Measurements from ENCODE around the gene SMARCB1. TPM values are rescaled to one million over a fixed set of nuclear protein-coding genes. Genes with fewer than 3 reads are reported as not detected.
A peak's percentile ranks its signal among the peaks of the same experiment; 100 is the strongest.

SMARCB1 gene
- polyA plus RNA-seq, 1 of the 3 experiments (the other 2 are of a cell fraction) = 215 TPM

DNA sequence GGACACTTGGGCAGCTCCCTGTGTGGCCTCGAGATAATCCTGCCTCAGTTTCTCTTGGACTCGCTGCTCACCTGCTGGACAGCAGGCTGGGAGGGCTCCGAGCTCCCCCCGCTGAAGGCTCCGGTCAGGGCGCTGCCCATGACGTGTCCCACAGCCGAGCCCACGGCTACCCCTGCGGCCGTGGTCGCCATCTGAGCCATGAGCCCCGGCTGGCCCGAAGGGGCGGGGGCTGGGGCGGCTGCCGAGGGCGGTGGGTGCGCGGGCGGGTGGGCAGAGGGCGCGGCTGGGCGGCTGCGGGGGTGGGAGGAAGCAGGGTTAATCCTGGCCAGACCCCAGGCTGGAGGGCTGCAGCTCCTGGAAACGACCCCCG is 19.5 kb upstream of the SMARCB1 start:
- no peaks in the 10 kb centered on the region for H4K20me1 ChIP-seq (ENCODE audit: insufficient read depth)
- peak overlapping the region; percentile 95; the same call in 1 of the 2 replicates for H2AFZ ChIP-seq (ENCODE audit: low read depth)
- H3K9ac ChIP-seq = peak overlapping the region; percentile 70; the same call in 1 of the 2 replicates
- H3K4me1 ChIP-seq (ENCODE audit: control insufficient read depth in 1 of 2, insufficient read depth in 2 of 2, low read depth in 1 of 2, low read length in 1 of 2) = peaks cover 10 to 14% of the 10 kb centered on the region in 2 experiments; a peak in 3 of 4 replicates
- H3K9me3 ChIP-seq = no peaks in the 10 kb centered on the region
- no peak for DNase-seq
- H3F3A ChIP-seq (replicated peaks; ENCODE audit: insufficient read depth) = peaks cover 6% of the 10 kb centered on the region
- no peaks in the 10 kb centered on the region for H3K9me2 ChIP-seq
- H3K36me3 ChIP-seq (replicated peaks in 1 of 2; ENCODE audit: control insufficient read depth in 1 of 2, insufficient read depth in 2 of 2, low read length in 1 of 2) = no peaks in the 10 kb centered on the region
- peaks cover 11% of the 10 kb centered on the region; the same call in 1 of the 2 replicates for H3K79me2 ChIP-seq (ENCODE audit: insufficient read depth)
- ChIA-PET POLR2A (interaction anchor here (0.8 to 1.4 kb wide), 7 partner anchors 18 to 199 kb away, joined by 3 to 5 read pairs (median 3); partner anchors contain the start of gene SLC2A11), CTCF (interaction anchor here (0.7 to 14.9 kb wide), 17 partner anchors 8 to 228 kb away, joined by 3 to 277 read pairs (median 4); partner anchors contain the start of genes IGLL1, SLC2A11 and ZNF70)
- peak overlapping the region; percentile 99 for H3K4me2 ChIP-seq
- H3K27me3 ChIP-seq (ENCODE audit: insufficient read depth) = no peaks in the 10 kb centered on the region
- 50% methylated on average over 2 of the region's 27 CpGs for WGBS (ENCODE audit: low lambda C conversion rate)
- peak overlapping the region; percentile 69 for H3K4me3 ChIP-seq (ENCODE audit: low read depth in 2 of 2, low read length in 1 of 2)
- TF ChIP-seq, protein P1, sequence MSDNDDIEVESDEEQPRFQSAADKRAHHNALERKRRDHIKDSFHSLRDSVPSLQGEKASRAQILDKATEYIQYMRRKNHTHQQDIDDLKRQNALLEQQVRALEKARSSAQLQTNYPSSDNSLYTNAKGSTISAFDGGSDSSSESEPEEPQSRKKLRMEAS (IDR thresholded peaks at IDR 0.05; ENCODE audit: low read depth) = no peak
- no peak for TF ChIP-seq SIN3A (IDR thresholded peaks at IDR 0.05; ENCODE audit: borderline replicate concordance, low read depth, low read length)
- TF ChIP-seq JUND (IDR thresholded peaks at IDR 0.05) = no peak
- TF ChIP-seq MEF2A (IDR thresholded peaks at IDR 0.05; ENCODE audit: borderline replicate concordance, low read depth) = no peak
- no peak for TF ChIP-seq POLR2AphosphoS5 (IDR thresholded peaks at IDR 0.05; ENCODE audit: low read depth, low read length)
- no peak for TF ChIP-seq TAF1 (IDR thresholded peaks at IDR 0.05; ENCODE audit: borderline replicate concordance, low read depth, low read length)
- no peak for TF ChIP-seq YY1 (IDR thresholded peaks at IDR 0.05; ENCODE audit: low read depth)
- TF ChIP-seq FOXJ3 (CRISPR knock-in tag; IDR thresholded peaks at IDR 0.05) = no peak
- no peak for TF ChIP-seq TCF12 (IDR thresholded peaks at IDR 0.05)
- no peak for TF ChIP-seq FOXM1 (IDR thresholded peaks at IDR 0.05; ENCODE audit: low read depth)
- TF ChIP-seq, protein P2, sequence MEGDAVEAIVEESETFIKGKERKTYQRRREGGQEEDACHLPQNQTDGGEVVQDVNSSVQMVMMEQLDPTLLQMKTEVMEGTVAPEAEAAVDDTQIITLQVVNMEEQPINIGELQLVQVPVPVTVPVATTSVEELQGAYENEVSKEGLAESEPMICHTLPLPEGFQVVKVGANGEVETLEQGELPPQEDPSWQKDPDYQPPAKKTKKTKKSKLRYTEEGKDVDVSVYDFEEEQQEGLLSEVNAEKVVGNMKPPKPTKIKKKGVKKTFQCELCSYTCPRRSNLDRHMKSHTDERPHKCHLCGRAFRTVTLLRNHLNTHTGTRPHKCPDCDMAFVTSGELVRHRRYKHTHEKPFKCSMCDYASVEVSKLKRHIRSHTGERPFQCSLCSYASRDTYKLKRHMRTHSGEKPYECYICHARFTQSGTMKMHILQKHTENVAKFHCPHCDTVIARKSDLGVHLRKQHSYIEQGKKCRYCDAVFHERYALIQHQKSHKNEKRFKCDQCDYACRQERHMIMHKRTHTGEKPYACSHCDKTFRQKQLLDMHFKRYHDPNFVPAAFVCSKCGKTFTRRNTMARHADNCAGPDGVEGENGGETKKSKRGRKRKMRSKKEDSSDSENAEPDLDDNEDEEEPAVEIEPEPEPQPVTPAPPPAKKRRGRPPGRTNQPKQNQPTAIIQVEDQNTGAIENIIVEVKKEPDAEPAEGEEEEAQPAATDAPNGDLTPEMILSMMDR (IDR thresholded peaks at IDR 0.05) = no peak
- no peak; the same call in 1 of the 2 replicates for TF ChIP-seq MXI1 (IDR thresholded peaks at IDR 0.05; ENCODE audit: low read depth, low read length)
- TF ChIP-seq, protein P3, sequence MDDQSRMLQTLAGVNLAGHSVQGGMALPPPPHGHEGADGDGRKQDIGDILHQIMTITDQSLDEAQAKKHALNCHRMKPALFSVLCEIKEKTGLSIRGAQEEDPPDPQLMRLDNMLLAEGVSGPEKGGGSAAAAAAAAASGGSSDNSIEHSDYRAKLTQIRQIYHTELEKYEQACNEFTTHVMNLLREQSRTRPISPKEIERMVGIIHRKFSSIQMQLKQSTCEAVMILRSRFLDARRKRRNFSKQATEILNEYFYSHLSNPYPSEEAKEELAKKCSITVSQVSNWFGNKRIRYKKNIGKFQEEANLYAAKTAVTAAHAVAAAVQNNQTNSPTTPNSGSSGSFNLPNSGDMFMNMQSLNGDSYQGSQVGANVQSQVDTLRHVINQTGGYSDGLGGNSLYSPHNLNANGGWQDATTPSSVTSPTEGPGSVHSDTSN (IDR thresholded peaks at IDR 0.05) = no peak
- TF ChIP-seq TEAD4 (IDR thresholded peaks at IDR 0.05; ENCODE audit: borderline replicate concordance, insufficient read depth) = no peak
- TF ChIP-seq, protein P4, sequence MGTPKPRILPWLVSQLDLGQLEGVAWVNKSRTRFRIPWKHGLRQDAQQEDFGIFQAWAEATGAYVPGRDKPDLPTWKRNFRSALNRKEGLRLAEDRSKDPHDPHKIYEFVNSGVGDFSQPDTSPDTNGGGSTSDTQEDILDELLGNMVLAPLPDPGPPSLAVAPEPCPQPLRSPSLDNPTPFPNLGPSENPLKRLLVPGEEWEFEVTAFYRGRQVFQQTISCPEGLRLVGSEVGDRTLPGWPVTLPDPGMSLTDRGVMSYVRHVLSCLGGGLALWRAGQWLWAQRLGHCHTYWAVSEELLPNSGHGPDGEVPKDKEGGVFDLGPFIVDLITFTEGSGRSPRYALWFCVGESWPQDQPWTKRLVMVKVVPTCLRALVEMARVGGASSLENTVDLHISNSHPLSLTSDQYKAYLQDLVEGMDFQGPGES (IDR thresholded peaks at IDR 0.05; ENCODE audit: low read depth, low read length) = no peak
- no peak for TF ChIP-seq EP300 (IDR thresholded peaks at IDR 0.05; ENCODE audit: borderline replicate concordance in 1 of 2, low read depth in 1 of 2, low read length in 1 of 2)
- H3K27ac ChIP-seq (ENCODE audit: low read depth in 2 of 2, low read length in 1 of 2) = peak overlapping the region in 1 of 2 experiments; percentile 89; a peak in 1 of 4 replicates

Data from SK-N-SH (cell line).